HepG2 (cell line): ENCODE results near the gene FLOT2. TPM values are rescaled to one million over a fixed set of nuclear protein-coding genes. Genes with fewer than 3 reads are reported as not detected.

Source experiments
- ATAC-seq: fragments of 200-7000 bp; cut with Tn5 transposase; 3 replicates; pipeline ENCODE4 v1.9.1; 2020; ENCODE audit warnings: mild to moderate bottlenecking, moderate library complexity
- BruUV-seq: library from RNA; stranded (reverse); fragments of 400-500 nt; replicated peaks from 2 replicates; lab custom pipeline; 2021; lab: Mats Ljungman, UMichigan
- CTCF ChIA-PET: fragments of 300-600 bp; formaldehyde crosslinking; extraction: SDS; loops from one replicate; lab custom pipeline; 2021; ENCODE audit warnings: low total read pairs, inconsistent platforms, low intra/inter-chr PET ratio; lab: Yijun Ruan, JAX
- POLR2A ChIA-PET: fragments of 350-600 bp; sonication (Branson Sonifier 250); formaldehyde crosslinking; loops from one replicate; lab custom pipeline; 2020; ENCODE audit warnings: antibody characterized with exemption, inconsistent platforms; lab: Yijun Ruan, JAX
- DNase-seq: peaks from one replicate; pipeline ENCODE4 v3.0.0-alpha.2; 2015; ENCODE audit warnings: low spot score
- FAIRE-seq: peaks from 3 replicates; lab custom pipeline; 2011; peaks lifted over from hg19 to GRCh38; lab: Jason Lieb, UNC
- H2AFZ ChIP-seq: one replicate; pipeline ENCODE4 v1.6.1; 2011; ENCODE audit warnings: low read length, inconsistent platforms
- H3K27ac ChIP-seq: fragments of 300-600 bp; 3 replicates; pipeline ENCODE4 v1.8.0; 2011; ENCODE audit warnings: mixed run types, mild to moderate bottlenecking, mixed read lengths, low read length, inconsistent platforms; ENCODE audit not compliant: insufficient read depth; ENCODE audit errors: extremely low read length
- H3K27me3 ChIP-seq, 2 experiments: fragments of 200-600 bp in 1 of 2; 2 replicates in 1 of 2; 3 replicates in 1 of 2; pipeline versions ENCODE4 v1.6.0 to v1.8.0; 2011; ENCODE audit warnings: low read length in 2 of 2, mild to moderate bottlenecking in 2 of 2, moderate library complexity in 2 of 2, inconsistent platforms in 1 of 2; ENCODE audit not compliant: insufficient read depth in 2 of 2, control insufficient read depth in 1 of 2
- H3K36me3 ChIP-seq, 2 experiments: fragments of 200-600 bp in 1 of 2; replicated peaks in 1 of 2; 2 replicates in 1 of 2; 3 replicates in 1 of 2; pipeline versions ENCODE4 v1.5.1 to v1.8.0; 2011; ENCODE audit warnings: low read length in 2 of 2, inconsistent platforms in 1 of 2; ENCODE audit not compliant: insufficient read depth in 2 of 2, control insufficient read depth in 1 of 2
- H3K4me1 ChIP-seq: 2 replicates; pipeline ENCODE4 v1.5.1; 2012; ENCODE audit warnings: low read length, inconsistent platforms; ENCODE audit not compliant: insufficient read depth
- H3K4me2 ChIP-seq: 2 replicates; pipeline ENCODE4 v1.6.0; 2011; ENCODE audit warnings: low read depth, low read length, inconsistent platforms
- H3K4me3 ChIP-seq, 3 experiments: fragments of 200-600 bp in 1 of 3; sonication (generic), shearing (Covaris generic) in 1 of 3; replicated peaks in 1 of 3; 2 replicates each; pipeline ENCODE4 v1.5.1; 2011 to 2016; ENCODE audit warnings: low read length in 3 of 3, inconsistent platforms in 2 of 3, low read depth in 2 of 3, mild to moderate bottlenecking in 2 of 3, control low read depth in 1 of 3, mixed read lengths in 1 of 3; ENCODE audit not compliant: insufficient read depth in 1 of 3
- H3K79me2 ChIP-seq: one replicate; pipeline ENCODE4 v1.6.1; 2011; ENCODE audit warnings: low read length, inconsistent platforms; ENCODE audit not compliant: insufficient read depth
- H3K9ac ChIP-seq: 2 replicates; pipeline ENCODE4 v1.6.0; 2011; ENCODE audit warnings: mild to moderate bottlenecking, low read depth, low read length, inconsistent platforms; ENCODE audit not compliant: insufficient read depth
- H3K9me3 ChIP-seq: 2 replicates; pipeline ENCODE4 v1.5.1; 2012; ENCODE audit warnings: mild to moderate bottlenecking, low read length
- H4K20me1 ChIP-seq: 2 replicates; pipeline ENCODE4 v1.6.0; 2011; ENCODE audit warnings: inconsistent platforms, mild to moderate bottlenecking, low read length, moderate library complexity; ENCODE audit not compliant: insufficient read depth
- KIAA2018 ChIP-seq: sonication (generic); formaldehyde crosslinking; IDR thresholded peaks from 2 replicates; pipeline ENCODE4 v1.5.0; 2020; ENCODE audit warnings: mild to moderate bottlenecking, missing genetic modification reagents, borderline replicate concordance
- NFKB2 ChIP-seq: sonication (generic); formaldehyde crosslinking; IDR thresholded peaks from 2 replicates; pipeline ENCODE4 v1.4.0; 2020; ENCODE audit warnings: missing genetic modification reagents, borderline replicate concordance
- RBM39 ChIP-seq: fragments of 200-400 bp; formaldehyde crosslinking; IDR thresholded peaks from one replicate; pipeline ENCODE4 v1.6.1; 2018; ENCODE audit warnings: antibody characterized with exemption, mild to moderate bottlenecking, low read depth, low read length; ENCODE audit not compliant: poor library complexity, severe bottlenecking
- SKI ChIP-seq: fragments of 450-650 bp; IDR thresholded peaks from one replicate; pipeline ENCODE4 v1.6.1; 2018; ENCODE audit warnings: mild to moderate bottlenecking; ENCODE audit not compliant: partially characterized antibody
- TEAD3 ChIP-seq: optimal IDR thresholded peaks from 2 replicates; pipeline ENCODE3; 2016; ENCODE audit warnings: borderline replicate concordance
- ZFP90 ChIP-seq: sonication (generic); formaldehyde crosslinking; IDR thresholded peaks from 2 replicates; pipeline ENCODE4 v1.8.0; 2022; ENCODE audit warnings: missing genetic modification reagents, mild to moderate bottlenecking, inconsistent platforms, borderline replicate concordance
- ZNF18 ChIP-seq: sonication (generic); formaldehyde crosslinking; IDR thresholded peaks from 2 replicates; pipeline ENCODE4 v1.8.0; 2022; ENCODE audit warnings: mild to moderate bottlenecking, missing genetic modification reagents; ENCODE audit not compliant: insufficient replicate concordance
- ZNF329 ChIP-seq: sonication (generic); formaldehyde crosslinking; IDR thresholded peaks from 2 replicates; pipeline ENCODE4 v1.9.0; 2021; ENCODE audit warnings: low read depth, mild to moderate bottlenecking, missing genetic modification reagents
- ZNF644 ChIP-seq: IDR thresholded peaks from 2 replicates; pipeline ENCODE4 v1.6.1; 2016; ENCODE audit warnings: low read depth
- ZNF740 ChIP-seq: sonication (generic); formaldehyde crosslinking; IDR thresholded peaks from 2 replicates; pipeline ENCODE4 v1.4.0; 2020; ENCODE audit warnings: missing genetic modification reagents
- ZNF781 ChIP-seq: sonication (generic); formaldehyde crosslinking; IDR thresholded peaks from 2 replicates; pipeline ENCODE4 v1.5.1; 2020; ENCODE audit warnings: borderline replicate concordance, mild to moderate bottlenecking, missing genetic modification reagents; ENCODE audit errors: not compliant biosample characterization
- WGBS: methylation state at CpG from one replicate; pipeline ENCODE4 v1.1.6; 2017; ENCODE audit warnings: low lambda C conversion rate; 5-methylcytosine and 5-hydroxymethylcytosine counted together
- in situ Hi-C: cut with HindIII; loops from 2 replicates; pipeline ENCODE4 v1.10.0; 2017; ENCODE audit warnings: low pct_unique_long_range_greater_than_20kb; ENCODE audit not compliant: extremely low pct_ligation_motif_present
- intact Hi-C: fragments of 100-400 bp; cut with micrococcal nuclease; formaldehyde crosslinking; loops from one replicate; pipeline ENCODE4 v1.10.0; 2022; ENCODE audit not compliant: unreplicated experiment
- polyA plus RNA-seq, 8 experiments: library from polyadenylated mRNA; depleted of rRNA in 3 of 8; stranded (reverse) in 7 of 8; unstranded in 1 of 8; fragments of >200 nt; fragmentation: Illumina TruSeq in 4 of 8; extraction: Trizol in 4 of 8; gene quantifications; 2 replicates each; pipeline versions ENCODE4 v1.2.1 to v1.2.3, GENCODE V29; 2011 to 2016; ENCODE audit warnings: low read depth in 4 of 8, missing spikeins in 1 of 8, mixed read lengths in 1 of 8; ENCODE audit not compliant: insufficient read depth in 1 of 8
- total RNA-seq, 5 experiments: library from RNA; depleted of rRNA; stranded (reverse); fragments of >200 nt; fragmentation: Illumina TruSeq; extraction: Trizol; gene quantifications; 2 replicates each; pipeline ENCODE4 v1.2.3, GENCODE V29; 2016; ENCODE audit warnings: low read depth in 1 of 5

Gene FLOT2
- total and polyA plus RNA-seq, 2 of the 13 experiments (the other 11 are each of a cell fraction or from before 2014, with no cell fraction given), result 54.3 to 54.5 TPM

DNA sequence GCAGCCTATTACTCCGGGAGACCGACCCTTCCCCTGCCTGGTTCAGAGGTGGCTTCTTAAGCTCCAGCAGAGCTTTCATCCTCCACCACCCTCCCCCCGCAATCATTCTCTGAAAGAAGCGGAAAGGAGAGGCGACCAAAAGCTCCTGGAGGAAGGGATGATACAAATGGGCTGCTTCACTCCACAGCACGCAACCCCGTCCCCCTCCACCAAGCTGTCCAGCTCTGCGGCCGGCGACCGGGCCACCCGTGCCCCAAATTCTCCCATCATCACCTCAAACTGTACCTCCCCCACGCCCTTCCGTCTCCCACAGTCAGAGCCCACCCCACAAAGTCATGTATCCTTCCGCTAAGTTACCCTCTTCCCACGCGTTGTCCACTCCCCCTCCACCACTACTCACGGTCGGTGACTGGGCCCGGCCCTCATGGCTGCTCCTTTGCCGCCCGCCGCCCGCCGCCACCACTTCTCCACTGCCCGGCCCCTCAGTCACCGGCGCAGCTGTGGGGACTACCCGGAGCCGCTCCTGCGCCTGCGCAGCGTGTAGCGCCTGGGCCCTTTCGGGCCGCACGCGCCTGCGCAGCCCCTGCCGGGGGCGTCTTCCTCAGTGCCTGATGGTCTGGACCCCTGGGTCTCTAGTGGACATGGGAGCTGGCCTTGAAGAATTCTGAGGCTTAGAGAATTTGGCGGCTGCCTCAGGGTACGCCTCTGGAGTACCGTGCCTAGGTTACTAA lies 55.1 kb downstream of the FLOT2 start, which contains the start of gene FAM222B (continued):
- TF ChIP-seq RBM39, result peak; percentile 59
- TF ChIP-seq ZNF781 (CRISPR knock-in tag), result peak; percentile 75
- 0 out of 2 replicates have a peak, but pooled peaks have one; percentile 35 for TF ChIP-seq ZFP90 (CRISPR knock-in tag)
- TF ChIP-seq TEAD3 (CRISPR knock-in tag), result no peak
- 0 out of 2 replicates have a peak, but pooled peaks have one; percentile 56 for TF ChIP-seq ZNF329 (CRISPR knock-in tag)
- TF ChIP-seq SKI, result peak; percentile 22

DNA sequence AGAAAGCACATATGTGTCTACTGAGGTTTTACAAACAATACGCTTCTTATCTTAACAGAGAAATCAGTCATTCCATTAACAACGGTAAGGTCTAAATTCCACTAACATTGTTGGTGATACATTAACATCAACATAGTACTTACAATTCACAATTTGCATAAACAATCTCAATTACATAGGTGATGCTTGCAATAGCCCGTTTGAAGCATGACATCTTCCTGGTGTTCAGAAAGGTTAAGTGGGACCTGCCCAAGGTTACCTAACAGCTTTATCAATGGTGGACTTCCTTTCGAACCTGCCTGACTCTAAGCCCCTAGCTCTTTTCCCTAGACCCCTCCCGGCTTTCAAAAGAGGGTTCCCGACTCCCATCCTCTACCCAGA lies 55.6 kb downstream of the FLOT2 start:
- no peaks in the 10 kb centered on the region for H3K9me3 ChIP-seq
- H4K20me1 ChIP-seq, result no peaks in the 10 kb centered on the region
- H3K27ac ChIP-seq, result peak overlapping the region; percentile 59
- intact Hi-C loops, result loop anchor here (2.0 to 5.0 kb wide), 3 partner anchors 35 to 80 kb away; no protein-coding TSS in a partner anchor
- DNase-seq (no peak), ATAC-seq (peak; percentile 61), FAIRE-seq (no peak)
- POLR2A ChIA-PET, result interaction anchor here (0.5 to 3.0 kb wide), 20 partner anchors 10 to 452 kb away, joined by 3 to 14 read pairs (median 4); partner anchors contain the start of genes ERAL1, FLOT2, NUFIP2 and PHF12
- H2AFZ ChIP-seq, result peak overlapping the region; percentile 39
- no peaks in the 10 kb centered on the region for H3K36me3 ChIP-seq
- peak overlapping the region; percentile 71 for H3K4me2 ChIP-seq
- BruUV-seq, result TSS peak; percentile 84
- 0% methylated on average over 6 of the region's 6 CpGs for WGBS
- H3K79me2 ChIP-seq, result peaks cover 37% of the 10 kb centered on the region
- H3K4me1 ChIP-seq, result peaks cover 20% of the 10 kb centered on the region
- CTCF ChIA-PET, result no interaction called here
- peak overlapping the region; percentile 86 for H3K9ac ChIP-seq
- H3K27me3 ChIP-seq, result no peaks in the 10 kb centered on the region; a peak in 1 of 5 replicates
- H3K4me3 ChIP-seq, result peak overlapping the region; percentile 73 to 92 (median 74)
- in situ Hi-C loops, result no loop called here
- TF ChIP-seq NFKB2 (no peak), ZNF644 (CRISPR knock-in tag) (peak; percentile 43; the same call in 1 of the 2 replicates), ZNF740 (CRISPR knock-in tag) (0 out of 2 replicates have a peak, but pooled peaks have one; percentile 17), KIAA2018 (CRISPR knock-in tag) (no peak), ZNF18 (CRISPR knock-in tag) (peak; percentile 28)
